HCT116 (cell line): ENCODE measurements around the gene SSBP1. TPM values are rescaled to one million over a fixed set of nuclear protein-coding genes. Genes with fewer than 3 reads are reported as not detected.

Experiments
- ATAC-seq: fragments of 200-7000 bp; cut with Tn5 transposase; 2 replicates; pipeline ENCODE4 v1.9.1; 2020; ENCODE audit warnings: mild to moderate bottlenecking, moderate library complexity
- BruUV-seq: library from RNA; stranded (reverse); fragments of 400-500 nt; replicated peaks from 2 replicates; lab custom pipeline; 2021; lab: Mats Ljungman, UMichigan
- CTCF ChIA-PET: fragments of 300-600 bp; sonication (Branson Sonifier 250); formaldehyde crosslinking; loops from one replicate; lab custom pipeline; 2021; ENCODE audit warnings: antibody characterized with exemption; lab: Charles Lee
- POLR2A ChIA-PET: fragments of 300-600, 350-600 bp; sonication (Branson Sonifier 250); formaldehyde crosslinking; loops from one replicate; lab custom pipeline; 2021; ENCODE audit warnings: antibody characterized with exemption; lab: Charles Lee
- RAD21 ChIA-PET, 2 experiments: fragments of 300-600 bp; sonication (Branson Sonifier 250); formaldehyde crosslinking; loops; one replicate each; lab custom pipeline; 2023; ENCODE audit warnings: low total read pairs in 2 of 2; ENCODE audit not compliant: uncharacterized antibody in 2 of 2, unreplicated experiment in 2 of 2, low non-redundant PET in 1 of 2; lab: Charles Lee
- DNase-seq: peaks from one replicate; pipeline ENCODE4 v3.0.0-alpha.2; 2010; ENCODE audit warnings: low read depth, low spot score
- H2AFZ ChIP-seq: fragments of 200-600 bp; shearing (Covaris generic), sonication (generic); 2 replicates; pipeline ENCODE4 v1.6.1; 2017; ENCODE audit warnings: low read depth, mixed run types, mixed read lengths, antibody characterized with exemption, low read length; ENCODE audit not compliant: poor library complexity, severe bottlenecking
- H3K27ac ChIP-seq: 2 replicates; pipeline ENCODE4 v1.5.1; 2012; ENCODE audit warnings: low read depth, low read length
- H3K27me3 ChIP-seq: fragments of 200-600 bp; sonication (generic); 2 replicates; pipeline ENCODE4 v1.6.1; 2016; ENCODE audit warnings: mixed run types, low read length, mixed read lengths; ENCODE audit not compliant: insufficient read depth
- H3K36me3 ChIP-seq, 2 experiments: fragments of 200-500 bp in 1 of 2; fragments of 200-600 bp in 1 of 2; sonication (Bioruptor generic) in 1 of 2; sonication (generic) in 1 of 2; 2 replicates each; pipeline versions ENCODE4 v1.5.1 to v1.6.1; 2014 to 2016; ENCODE audit warnings: low read length in 2 of 2, inconsistent platforms in 1 of 2, mixed read lengths in 1 of 2, mixed run types in 1 of 2; ENCODE audit not compliant: insufficient read depth in 2 of 2, control insufficient read depth in 1 of 2
- H3K4me1 ChIP-seq, 2 experiments: fragments of 200-600 bp in 1 of 2; sonication (generic) in 1 of 2; 2 replicates each; pipeline versions ENCODE4 v1.5.1 to v1.6.1; 2012 to 2017; ENCODE audit warnings: low read length in 2 of 2, inconsistent platforms in 1 of 2, mild to moderate bottlenecking in 1 of 2, mixed read lengths in 1 of 2, mixed run types in 1 of 2, moderate library complexity in 1 of 2; ENCODE audit not compliant: insufficient read depth in 2 of 2, control insufficient read depth in 1 of 2
- H3K4me2 ChIP-seq: fragments of 200-600 bp; sonication (generic); 2 replicates; pipeline ENCODE4 v1.6.1; 2017; ENCODE audit warnings: mixed run types, low read length, mixed read lengths
- H3K4me3 ChIP-seq, 2 experiments: fragments of 200-600 bp in 1 of 2; sonication (generic) in 1 of 2; replicated peaks in 1 of 2; 2 replicates each; pipeline ENCODE4 v1.5.1; 2011 to 2016; ENCODE audit warnings: low read length in 2 of 2, control low read depth in 1 of 2, low read depth in 1 of 2, mild to moderate bottlenecking in 1 of 2, mixed read lengths in 1 of 2, mixed run types in 1 of 2
- H3K79me2 ChIP-seq: fragments of 200-600 bp; sonication (generic); 2 replicates; pipeline ENCODE4 v1.6.1; 2017; ENCODE audit warnings: mild to moderate bottlenecking, mixed run types, low read length, moderate library complexity, mixed read lengths; ENCODE audit not compliant: insufficient read depth
- H3K9ac ChIP-seq: fragments of 200-600 bp; sonication (generic); 2 replicates; pipeline ENCODE4 v1.6.1; 2016; ENCODE audit warnings: low read length, mixed read lengths
- H3K9me2 ChIP-seq: fragments of 200-600 bp; sonication (generic), shearing (Covaris generic); 2 replicates; pipeline ENCODE4 v1.6.1; 2017; ENCODE audit warnings: mixed run types, mild to moderate bottlenecking, moderate library complexity; ENCODE audit not compliant: insufficient read depth
- H3K9me3 ChIP-seq, 2 experiments: fragments of 200-500 bp in 1 of 2; fragments of 200-600 bp in 1 of 2; sonication (Bioruptor generic) in 1 of 2; sonication (generic) in 1 of 2; 2 replicates each; pipeline ENCODE4 v1.6.1; 2014 to 2017; ENCODE audit warnings: low read length in 2 of 2, mixed read lengths in 2 of 2, inconsistent platforms in 1 of 2, low read depth in 1 of 2, mild to moderate bottlenecking in 1 of 2, mixed run types in 1 of 2, moderate library complexity in 1 of 2; ENCODE audit not compliant: control insufficient read depth in 1 of 2, insufficient read depth in 1 of 2
- H4K20me1 ChIP-seq: fragments of 200-600 bp; sonication (generic), shearing (Covaris generic); 2 replicates; pipeline ENCODE4 v1.6.1; 2017; ENCODE audit warnings: mixed run types, mild to moderate bottlenecking, moderate library complexity; ENCODE audit not compliant: insufficient read depth
- ELF1 ChIP-seq: IDR thresholded peaks from 2 replicates; pipeline ENCODE4 v1.6.1; 2012; ENCODE audit warnings: low read depth, borderline replicate concordance
- EZH2 ChIP-seq: fragments of 200-600 bp; sonication (generic); IDR thresholded peaks from 2 replicates; pipeline ENCODE4 v1.6.1; 2017; ENCODE audit warnings: antibody characterized with exemption, mixed run types
- FOSL1 ChIP-seq: IDR thresholded peaks from 2 replicates; pipeline ENCODE4 v1.6.1; 2012; ENCODE audit warnings: low read depth
- JUND ChIP-seq: IDR thresholded peaks from 2 replicates; pipeline ENCODE4 v1.6.1; 2012
- RAD21 ChIP-seq: IDR thresholded peaks from 2 replicates; pipeline ENCODE4 v1.6.1; 2012; ENCODE audit warnings: low read depth, mild to moderate bottlenecking
- SIN3A ChIP-seq: IDR thresholded peaks from 2 replicates; pipeline ENCODE4 v1.6.1; 2012; ENCODE audit warnings: low read depth
- YY1 ChIP-seq: IDR thresholded peaks from 2 replicates; pipeline ENCODE4 v1.6.1; 2011; ENCODE audit warnings: low read length, low read depth, moderate library complexity, mild to moderate bottlenecking; ENCODE audit not compliant: insufficient replicate concordance; ENCODE audit errors: extremely low read depth
- ZNF274 ChIP-seq: fragments of 200-500 bp; sonication (Bioruptor generic); IDR thresholded peaks from 2 replicates; pipeline ENCODE4 v1.6.1; 2014; ENCODE audit warnings: mild to moderate bottlenecking, low read depth, low read length, inconsistent platforms
- intact Hi-C: fragments of 100-400 bp; cut with micrococcal nuclease; formaldehyde crosslinking; loops from 2 replicates; pipeline ENCODE4 v1.10.0; 2022
- total RNA-seq: library from RNA; stranded (reverse); gene quantifications from one replicate; pipeline ENCODE4 v1.2.1, GENCODE V29; 2021; ENCODE audit not compliant: unreplicated experiment
- TF ChIP-seq, protein P1 (sequence below): IDR thresholded peaks from 2 replicates; pipeline ENCODE4 v1.6.1; 2012; ENCODE audit warnings: low read depth
- TF ChIP-seq, protein P2 (sequence below): IDR thresholded peaks from 2 replicates; pipeline ENCODE4 v1.6.1; 2011; ENCODE audit warnings: mild to moderate bottlenecking, low read length, moderate library complexity; ENCODE audit not compliant: insufficient replicate concordance; ENCODE audit errors: extremely low read depth
- TF ChIP-seq, protein P3 (sequence below), 3 experiments: fragments of 200-600 bp in 1 of 3; sonication (generic) in 1 of 3; IDR thresholded peaks in 2 of 3; conservative IDR thresholded peaks in 1 of 3; 2 replicates each; pipeline ENCODE4 v1.5.1; 2012 to 2017; ENCODE audit warnings: low read depth in 2 of 3, low read length in 2 of 3, antibody characterized with exemption in 1 of 3, borderline replicate concordance in 1 of 3, control low read depth in 1 of 3, mild to moderate bottlenecking in 1 of 3, mixed read lengths in 1 of 3, mixed run types in 1 of 3, moderate library complexity in 1 of 3; ENCODE audit not compliant: insufficient read depth in 1 of 3

SSBP1 gene
- total RNA-seq, 1 experiment from 2014 or later = 171 TPM

DNA sequence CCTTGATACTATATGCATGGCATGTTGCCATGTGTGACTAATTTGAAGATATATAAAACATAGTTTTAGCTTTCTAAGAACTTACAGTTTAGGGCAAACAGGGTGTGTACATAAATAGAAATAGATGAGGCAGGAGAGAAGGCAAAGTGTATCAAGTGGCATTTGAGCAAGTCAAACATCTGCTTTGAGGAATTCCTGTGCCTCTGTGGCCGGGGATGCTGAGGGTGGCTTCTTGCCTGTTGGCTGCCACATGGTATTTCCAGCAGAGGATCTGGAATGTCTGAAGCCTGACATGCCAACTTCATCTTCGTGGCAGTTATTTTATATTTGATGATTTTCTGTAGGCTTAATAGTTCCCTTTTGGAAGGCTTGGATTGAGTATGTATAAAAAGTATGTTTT, 6.0 kb downstream of the SSBP1 start:
- Histone ChIP-seq H4K20me1 (peaks cover 6% of the 10 kb centered on the region; the same call in 1 of the 2 replicates), H2AFZ (no peak overlapping the region), H3K36me3 (peaks cover 70 to 80% of the 10 kb centered on the region in 2 experiments), H3K9ac (no peak overlapping the region), H3K4me3 (no peak overlapping the region), H3K4me1 (peaks cover 4 to 6% of the 10 kb centered on the region in 2 experiments; a peak in 3 of 4 replicates), H3K79me2 (peaks cover 89% of the 10 kb centered on the region), H3K9me3 (no peaks in the 10 kb centered on the region), H3K9me2 (no peaks in the 10 kb centered on the region), H3K27ac (no peak overlapping the region), H3K27me3 (no peaks in the 10 kb centered on the region), H3K4me2 (no peak overlapping the region)
- RAD21 ChIA-PET = no interaction called here
- no peak for ATAC-seq
- no TSS peak for BruUV-seq
- DNase-seq = no peak
- no peak for TF ChIP-seq YY1
- no peak for TF ChIP-seq JUND
- no peak for TF ChIP-seq SIN3A
- no peak for TF ChIP-seq ZNF274
- no peak for TF ChIP-seq RAD21
- TF ChIP-seq, protein P1, sequence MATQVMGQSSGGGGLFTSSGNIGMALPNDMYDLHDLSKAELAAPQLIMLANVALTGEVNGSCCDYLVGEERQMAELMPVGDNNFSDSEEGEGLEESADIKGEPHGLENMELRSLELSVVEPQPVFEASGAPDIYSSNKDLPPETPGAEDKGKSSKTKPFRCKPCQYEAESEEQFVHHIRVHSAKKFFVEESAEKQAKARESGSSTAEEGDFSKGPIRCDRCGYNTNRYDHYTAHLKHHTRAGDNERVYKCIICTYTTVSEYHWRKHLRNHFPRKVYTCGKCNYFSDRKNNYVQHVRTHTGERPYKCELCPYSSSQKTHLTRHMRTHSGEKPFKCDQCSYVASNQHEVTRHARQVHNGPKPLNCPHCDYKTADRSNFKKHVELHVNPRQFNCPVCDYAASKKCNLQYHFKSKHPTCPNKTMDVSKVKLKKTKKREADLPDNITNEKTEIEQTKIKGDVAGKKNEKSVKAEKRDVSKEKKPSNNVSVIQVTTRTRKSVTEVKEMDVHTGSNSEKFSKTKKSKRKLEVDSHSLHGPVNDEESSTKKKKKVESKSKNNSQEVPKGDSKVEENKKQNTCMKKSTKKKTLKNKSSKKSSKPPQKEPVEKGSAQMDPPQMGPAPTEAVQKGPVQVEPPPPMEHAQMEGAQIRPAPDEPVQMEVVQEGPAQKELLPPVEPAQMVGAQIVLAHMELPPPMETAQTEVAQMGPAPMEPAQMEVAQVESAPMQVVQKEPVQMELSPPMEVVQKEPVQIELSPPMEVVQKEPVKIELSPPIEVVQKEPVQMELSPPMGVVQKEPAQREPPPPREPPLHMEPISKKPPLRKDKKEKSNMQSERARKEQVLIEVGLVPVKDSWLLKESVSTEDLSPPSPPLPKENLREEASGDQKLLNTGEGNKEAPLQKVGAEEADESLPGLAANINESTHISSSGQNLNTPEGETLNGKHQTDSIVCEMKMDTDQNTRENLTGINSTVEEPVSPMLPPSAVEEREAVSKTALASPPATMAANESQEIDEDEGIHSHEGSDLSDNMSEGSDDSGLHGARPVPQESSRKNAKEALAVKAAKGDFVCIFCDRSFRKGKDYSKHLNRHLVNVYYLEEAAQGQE = no peak
- POLR2A ChIA-PET = no interaction called here
- intact Hi-C loops = no loop called here
- CTCF ChIA-PET = no interaction called here

DNA sequence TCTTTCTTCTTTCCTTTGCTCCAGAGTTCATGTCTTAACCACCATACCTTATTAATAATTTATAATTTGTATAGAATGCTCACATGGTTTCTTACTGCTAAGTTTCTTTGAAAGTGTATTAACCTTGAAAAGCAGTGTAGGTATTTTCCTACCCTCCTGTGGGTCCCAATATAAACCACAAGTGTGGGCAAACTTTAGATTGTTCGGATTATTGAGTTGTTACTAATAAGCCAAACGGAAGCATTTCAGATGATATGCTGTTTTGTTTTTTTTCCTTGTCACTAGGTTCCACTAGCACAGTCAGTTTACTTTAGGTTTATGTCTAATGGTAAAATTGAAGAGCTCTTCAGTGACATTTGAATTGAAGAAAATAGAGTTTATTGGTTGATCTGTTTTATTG, 10.2 kb downstream of the SSBP1 start:
- RAD21 ChIA-PET = no interaction called here
- H3K27me3 ChIP-seq = no peaks in the 10 kb centered on the region
- no peak overlapping the region for H3K27ac ChIP-seq
- DNase-seq (no peak), ATAC-seq (no peak)
- H4K20me1 ChIP-seq = no peaks in the 10 kb centered on the region
- H3K9me2 ChIP-seq = no peaks in the 10 kb centered on the region
- H3K9me3 ChIP-seq = peaks cover 3 to 12% of the 10 kb centered on the region in 2 experiments; a peak in 2 of 4 replicates
- CTCF ChIA-PET = interaction anchor here (1.2 kb wide), 1 partner anchor 10 kb away, joined by 6 read pairs; the partner anchor contains the start of gene SSBP1
- H2AFZ ChIP-seq = no peak overlapping the region
- POLR2A ChIA-PET = no interaction called here
- BruUV-seq = no TSS peak
- H3K79me2 ChIP-seq = peaks cover 54% of the 10 kb centered on the region
- TF ChIP-seq EZH2 (no peak), ZNF274 (no peak), FOSL1 (no peak), ELF1 (no peak)
- TF ChIP-seq, protein P2, sequence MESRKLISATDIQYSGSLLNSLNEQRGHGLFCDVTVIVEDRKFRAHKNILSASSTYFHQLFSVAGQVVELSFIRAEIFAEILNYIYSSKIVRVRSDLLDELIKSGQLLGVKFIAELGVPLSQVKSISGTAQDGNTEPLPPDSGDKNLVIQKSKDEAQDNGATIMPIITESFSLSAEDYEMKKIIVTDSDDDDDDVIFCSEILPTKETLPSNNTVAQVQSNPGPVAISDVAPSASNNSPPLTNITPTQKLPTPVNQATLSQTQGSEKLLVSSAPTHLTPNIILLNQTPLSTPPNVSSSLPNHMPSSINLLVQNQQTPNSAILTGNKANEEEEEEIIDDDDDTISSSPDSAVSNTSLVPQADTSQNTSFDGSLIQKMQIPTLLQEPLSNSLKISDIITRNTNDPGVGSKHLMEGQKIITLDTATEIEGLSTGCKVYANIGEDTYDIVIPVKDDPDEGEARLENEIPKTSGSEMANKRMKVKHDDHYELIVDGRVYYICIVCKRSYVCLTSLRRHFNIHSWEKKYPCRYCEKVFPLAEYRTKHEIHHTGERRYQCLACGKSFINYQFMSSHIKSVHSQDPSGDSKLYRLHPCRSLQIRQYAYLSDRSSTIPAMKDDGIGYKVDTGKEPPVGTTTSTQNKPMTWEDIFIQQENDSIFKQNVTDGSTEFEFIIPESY = no peak
- TF ChIP-seq, protein P3, sequence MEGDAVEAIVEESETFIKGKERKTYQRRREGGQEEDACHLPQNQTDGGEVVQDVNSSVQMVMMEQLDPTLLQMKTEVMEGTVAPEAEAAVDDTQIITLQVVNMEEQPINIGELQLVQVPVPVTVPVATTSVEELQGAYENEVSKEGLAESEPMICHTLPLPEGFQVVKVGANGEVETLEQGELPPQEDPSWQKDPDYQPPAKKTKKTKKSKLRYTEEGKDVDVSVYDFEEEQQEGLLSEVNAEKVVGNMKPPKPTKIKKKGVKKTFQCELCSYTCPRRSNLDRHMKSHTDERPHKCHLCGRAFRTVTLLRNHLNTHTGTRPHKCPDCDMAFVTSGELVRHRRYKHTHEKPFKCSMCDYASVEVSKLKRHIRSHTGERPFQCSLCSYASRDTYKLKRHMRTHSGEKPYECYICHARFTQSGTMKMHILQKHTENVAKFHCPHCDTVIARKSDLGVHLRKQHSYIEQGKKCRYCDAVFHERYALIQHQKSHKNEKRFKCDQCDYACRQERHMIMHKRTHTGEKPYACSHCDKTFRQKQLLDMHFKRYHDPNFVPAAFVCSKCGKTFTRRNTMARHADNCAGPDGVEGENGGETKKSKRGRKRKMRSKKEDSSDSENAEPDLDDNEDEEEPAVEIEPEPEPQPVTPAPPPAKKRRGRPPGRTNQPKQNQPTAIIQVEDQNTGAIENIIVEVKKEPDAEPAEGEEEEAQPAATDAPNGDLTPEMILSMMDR (IDR thresholded peaks at IDR 0.05 in 2 of 3, conservative IDR thresholded peaks at IDR 0.05 in 1 of 3; ENCODE audit: borderline replicate concordance in 1 of 3, insufficient read depth in 1 of 3, low read depth in 2 of 3, low read length in 2 of 3) = no peak
- no peak overlapping the region for H3K4me3 ChIP-seq
- H3K4me1 ChIP-seq = no peaks in the 10 kb centered on the region
- intact Hi-C loops = no loop called here
- H3K9ac ChIP-seq = no peak overlapping the region
- no peak overlapping the region for H3K4me2 ChIP-seq
- H3K36me3 ChIP-seq = peaks cover 74 to 82% of the 10 kb centered on the region in 2 experiments
